Measurements from ENCODE around the gene GIMAP4.
"Not testable (repeated sequence)": the region's sequence is repeated elsewhere in the genome, so short reads cannot be mapped to it uniquely, and the experiment has no call there.

Gene GIMAP4

DNA sequence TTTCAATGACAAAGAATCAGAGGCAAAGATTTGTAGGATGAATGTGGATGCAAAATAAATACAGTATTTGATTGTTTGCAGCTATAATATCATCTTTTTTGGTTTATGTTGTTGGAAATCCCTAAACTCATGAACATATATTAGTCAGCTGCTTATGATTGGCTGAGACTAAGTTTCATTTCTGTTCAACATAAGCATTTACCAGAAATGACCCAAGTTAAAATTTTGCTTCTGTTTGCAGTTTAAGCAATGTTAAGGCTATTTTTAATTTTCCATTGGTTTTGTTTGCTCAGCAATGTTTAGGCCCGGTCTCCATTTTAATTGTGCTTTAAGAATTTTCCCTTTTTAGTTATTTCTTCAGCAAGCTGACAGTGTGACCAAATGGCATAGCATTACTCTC, 43.0 kb downstream of the GIMAP4 start:
- Histone ChIP-seq H3K9ac (ENCODE audit: low read depth in 1 of 2, low read length in 2 of 2) (no peak overlapping the region), H3K27ac (ENCODE audit: low read depth, low read length) (no peak overlapping the region), H3K27me3 (ENCODE audit: control insufficient read depth in 1 of 2, insufficient read depth in 2 of 2, low read length in 2 of 2) (no peaks in the 10 kb centered on the region)

GRCh38 chr7:150612925-150613324, 45.7 kb downstream of the GIMAP4 start:
- H3K27me3 ChIP-seq (ENCODE audit: control insufficient read depth in 1 of 2, insufficient read depth in 2 of 2, low read length in 2 of 2), result no peaks in the 10 kb centered on the region
- H3K9ac ChIP-seq (ENCODE audit: low read depth in 1 of 2, low read length in 2 of 2), result no peak overlapping the region
- H3K36me3 ChIP-seq (ENCODE audit: control insufficient read depth in 1 of 2, insufficient read depth in 2 of 2, low read length in 2 of 2), result no peaks in the 10 kb centered on the region
- no peaks in the 10 kb centered on the region for H3K4me1 ChIP-seq (ENCODE audit: control insufficient read depth in 1 of 2, insufficient read depth in 2 of 2, low read length in 2 of 2)
- no peak overlapping the region for H3K27ac ChIP-seq (ENCODE audit: low read depth, low read length)
- H3K4me3 ChIP-seq (ENCODE audit: low read depth in 1 of 2, low read length in 2 of 2), result no peak overlapping the region
- no peaks in the 10 kb centered on the region for H3K9me3 ChIP-seq (ENCODE audit: control insufficient read depth in 1 of 2, low read length in 2 of 2)

More for the DNA sequence above, 43.0 kb downstream of the GIMAP4 start:
- no peaks in the 10 kb centered on the region for H3K4me1 ChIP-seq (ENCODE audit: control insufficient read depth in 1 of 2, insufficient read depth in 2 of 2, low read length in 2 of 2)
- H3K36me3 ChIP-seq (ENCODE audit: control insufficient read depth in 1 of 2, insufficient read depth in 2 of 2, low read length in 2 of 2), result no peaks in the 10 kb centered on the region
- no peak overlapping the region for H3K4me3 ChIP-seq (ENCODE audit: low read depth in 1 of 2, low read length in 2 of 2)
- no peaks in the 10 kb centered on the region for H3K9me3 ChIP-seq (ENCODE audit: control insufficient read depth in 1 of 2, low read length in 2 of 2)

GRCh38 chr7:150613880-150614279, 46.7 kb downstream of the GIMAP4 start:
- H3K9me3 ChIP-seq (ENCODE audit: control insufficient read depth in 1 of 2, low read length in 2 of 2), result no peaks in the 10 kb centered on the region
- no peaks in the 10 kb centered on the region for H3K36me3 ChIP-seq (ENCODE audit: control insufficient read depth in 1 of 2, insufficient read depth in 2 of 2, low read length in 2 of 2)
- H3K4me1 ChIP-seq (ENCODE audit: control insufficient read depth in 1 of 2, insufficient read depth in 2 of 2, low read length in 2 of 2), result no peaks in the 10 kb centered on the region
- no peak overlapping the region for H3K4me3 ChIP-seq (ENCODE audit: low read depth in 1 of 2, low read length in 2 of 2)
- H3K27ac ChIP-seq (ENCODE audit: low read depth, low read length), result no peak overlapping the region
- no peak overlapping the region for H3K9ac ChIP-seq (ENCODE audit: low read depth in 1 of 2, low read length in 2 of 2)
- no peaks in the 10 kb centered on the region for H3K27me3 ChIP-seq (ENCODE audit: control insufficient read depth in 1 of 2, insufficient read depth in 2 of 2, low read length in 2 of 2)

GRCh38 chr7:150614426-150614825, 47.2 kb downstream of the GIMAP4 start:
- H3K4me3 ChIP-seq (ENCODE audit: low read depth in 1 of 2, low read length in 2 of 2); H3K4me1 ChIP-seq (ENCODE audit: control insufficient read depth in 1 of 2, insufficient read depth in 2 of 2, low read length in 2 of 2); H3K27ac ChIP-seq (ENCODE audit: low read depth, low read length); H3K27me3 ChIP-seq (ENCODE audit: control insufficient read depth in 1 of 2, insufficient read depth in 2 of 2, low read length in 2 of 2); H3K36me3 ChIP-seq (ENCODE audit: control insufficient read depth in 1 of 2, insufficient read depth in 2 of 2, low read length in 2 of 2); H3K9ac ChIP-seq (ENCODE audit: low read depth in 1 of 2, low read length in 2 of 2); H3K9me3 ChIP-seq (ENCODE audit: control insufficient read depth in 1 of 2, low read length in 2 of 2): not testable (repeated sequence)

GRCh38 chr7:150615221-150615755, 48.1 kb downstream of the GIMAP4 start:
- H3K4me1 ChIP-seq (ENCODE audit: control insufficient read depth in 1 of 2, insufficient read depth in 2 of 2, low read length in 2 of 2); H3K4me3 ChIP-seq (ENCODE audit: low read depth in 1 of 2, low read length in 2 of 2); H3K9me3 ChIP-seq (ENCODE audit: control insufficient read depth in 1 of 2, low read length in 2 of 2); H3K27ac ChIP-seq (ENCODE audit: low read depth, low read length); H3K9ac ChIP-seq (ENCODE audit: low read depth in 1 of 2, low read length in 2 of 2); H3K36me3 ChIP-seq (ENCODE audit: control insufficient read depth in 1 of 2, insufficient read depth in 2 of 2, low read length in 2 of 2); H3K27me3 ChIP-seq (ENCODE audit: control insufficient read depth in 1 of 2, insufficient read depth in 2 of 2, low read length in 2 of 2): not testable (repeated sequence)

GRCh38 chr7:150620061-150620460, 52.9 kb downstream of the GIMAP4 start:
- Histone ChIP-seq H3K27me3 (ENCODE audit: control insufficient read depth in 1 of 2, insufficient read depth in 2 of 2, low read length in 2 of 2) (no peaks in the 10 kb centered on the region), H3K4me1 (ENCODE audit: control insufficient read depth in 1 of 2, insufficient read depth in 2 of 2, low read length in 2 of 2) (no peaks in the 10 kb centered on the region), H3K9ac (ENCODE audit: low read depth in 1 of 2, low read length in 2 of 2) (no peak overlapping the region), H3K27ac (ENCODE audit: low read depth, low read length) (no peak overlapping the region), H3K9me3 (ENCODE audit: control insufficient read depth in 1 of 2, low read length in 2 of 2) (no peaks in the 10 kb centered on the region), H3K4me3 (ENCODE audit: low read depth in 1 of 2, low read length in 2 of 2) (no peak overlapping the region), H3K36me3 (ENCODE audit: control insufficient read depth in 1 of 2, insufficient read depth in 2 of 2, low read length in 2 of 2) (no peaks in the 10 kb centered on the region)

GRCh38 chr7:150620617-150621371, 53.6 kb downstream of the GIMAP4 start:
- Histone ChIP-seq H3K4me1 (ENCODE audit: control insufficient read depth in 1 of 2, insufficient read depth in 2 of 2, low read length in 2 of 2) (no peaks in the 10 kb centered on the region), H3K27me3 (ENCODE audit: control insufficient read depth in 1 of 2, insufficient read depth in 2 of 2, low read length in 2 of 2) (no peaks in the 10 kb centered on the region), H3K9me3 (ENCODE audit: control insufficient read depth in 1 of 2, low read length in 2 of 2) (no peaks in the 10 kb centered on the region), H3K36me3 (ENCODE audit: control insufficient read depth in 1 of 2, insufficient read depth in 2 of 2, low read length in 2 of 2) (no peaks in the 10 kb centered on the region), H3K27ac (ENCODE audit: low read depth, low read length) (no peak overlapping the region), H3K4me3 (ENCODE audit: low read depth in 1 of 2, low read length in 2 of 2) (no peak overlapping the region), H3K9ac (ENCODE audit: low read depth in 1 of 2, low read length in 2 of 2) (no peak overlapping the region)

GRCh38 chr7:150621376-150621775, 54.2 kb downstream of the GIMAP4 start:
- no peaks in the 10 kb centered on the region for H3K36me3 ChIP-seq (ENCODE audit: control insufficient read depth in 1 of 2, insufficient read depth in 2 of 2, low read length in 2 of 2)
- H3K4me1 ChIP-seq (ENCODE audit: control insufficient read depth in 1 of 2, insufficient read depth in 2 of 2, low read length in 2 of 2), result no peaks in the 10 kb centered on the region
- no peaks in the 10 kb centered on the region for H3K27me3 ChIP-seq (ENCODE audit: control insufficient read depth in 1 of 2, insufficient read depth in 2 of 2, low read length in 2 of 2)
- no peaks in the 10 kb centered on the region for H3K9me3 ChIP-seq (ENCODE audit: control insufficient read depth in 1 of 2, low read length in 2 of 2)
- no peak overlapping the region for H3K4me3 ChIP-seq (ENCODE audit: low read depth in 1 of 2, low read length in 2 of 2)
- no peak overlapping the region for H3K9ac ChIP-seq (ENCODE audit: low read depth in 1 of 2, low read length in 2 of 2)
- H3K27ac ChIP-seq (ENCODE audit: low read depth, low read length), result no peak overlapping the region
